DOHH2 (cell line): ENCODE measurements around the gene DUSP10.
A peak's percentile ranks its signal among the peaks of the same experiment; 100 is the strongest.

ENCODE experiments used
- H3F3A ChIP-seq: fragments of 200-600 bp; sonication (generic), shearing (Covaris generic); 2 replicates; pipeline ENCODE4 v1.6.0; 2016; ENCODE audit warnings: antibody characterized with exemption, mild to moderate bottlenecking; ENCODE audit not compliant: control insufficient read depth, insufficient read depth
- H3K27ac ChIP-seq: fragments of 200-600 bp; sonication (generic); 2 replicates; pipeline ENCODE4 v1.5.1; 2014; ENCODE audit warnings: low read depth, mild to moderate bottlenecking, low read length, moderate library complexity
- H3K27me3 ChIP-seq: fragments of 200-600 bp; sonication (generic); 2 replicates; pipeline ENCODE4 v1.6.1; 2014; ENCODE audit warnings: mild to moderate bottlenecking, low read length, mixed read lengths; ENCODE audit not compliant: control insufficient read depth
- H3K36me3 ChIP-seq: fragments of 200-600 bp; sonication (generic); 2 replicates; pipeline ENCODE4 v1.6.1; 2014; ENCODE audit warnings: mild to moderate bottlenecking, low read length, moderate library complexity, mixed read lengths; ENCODE audit not compliant: control insufficient read depth
- H3K4me1 ChIP-seq: fragments of 200-600 bp; sonication (generic); 2 replicates; pipeline ENCODE4 v1.6.1; 2014; ENCODE audit warnings: mild to moderate bottlenecking, low read length, mixed read lengths; ENCODE audit not compliant: control insufficient read depth
- H3K4me2 ChIP-seq: fragments of 200-600 bp; sonication (generic); 2 replicates; pipeline ENCODE4 v1.6.0; 2014; ENCODE audit warnings: mild to moderate bottlenecking, low read length, moderate library complexity
- H3K4me3 ChIP-seq: fragments of 200-600 bp; sonication (generic); 2 replicates; pipeline ENCODE4 v1.5.1; 2014; ENCODE audit warnings: mild to moderate bottlenecking, low read length, mixed read lengths
- H3K79me2 ChIP-seq: fragments of 200-600 bp; sonication (generic); 2 replicates; pipeline ENCODE4 v1.6.1; 2014; ENCODE audit warnings: mild to moderate bottlenecking, low read length, mixed read lengths; ENCODE audit not compliant: control insufficient read depth
- H3K9me2 ChIP-seq: fragments of 200-600 bp; sonication (generic); replicated peaks from 2 replicates; pipeline ENCODE4 v1.6.1; 2014; ENCODE audit warnings: mild to moderate bottlenecking, low read length, mixed read lengths; ENCODE audit not compliant: control insufficient read depth
- H3K9me3 ChIP-seq: fragments of 200-600 bp; sonication (generic); 2 replicates; pipeline ENCODE4 v1.6.1; 2014; ENCODE audit warnings: antibody characterized with exemption, low read length, mixed read lengths; ENCODE audit not compliant: control insufficient read depth, insufficient read depth
- H4K20me1 ChIP-seq: fragments of 200-600 bp; sonication (generic); 2 replicates; pipeline ENCODE4 v1.6.0; 2014; ENCODE audit warnings: low read depth, mild to moderate bottlenecking, antibody characterized with exemption, low read length, moderate library complexity; ENCODE audit not compliant: control insufficient read depth, insufficient read depth
- EZH2phosphoT487 ChIP-seq: fragments of 200-600 bp; sonication (generic); IDR thresholded peaks from 2 replicates; pipeline ENCODE4 v1.6.1; 2017; ENCODE audit warnings: borderline replicate concordance, mild to moderate bottlenecking, antibody characterized with exemption, low read length, moderate library complexity, mixed read lengths
- TF ChIP-seq, protein P1 (sequence below): fragments of 200-600 bp; sonication (generic); IDR thresholded peaks from one replicate; pipeline ENCODE4 v1.5.1; 2014; ENCODE audit warnings: antibody characterized with exemption, mild to moderate bottlenecking, low read depth, low read length; ENCODE audit not compliant: poor library complexity, severe bottlenecking

DUSP10 gene

DNA sequence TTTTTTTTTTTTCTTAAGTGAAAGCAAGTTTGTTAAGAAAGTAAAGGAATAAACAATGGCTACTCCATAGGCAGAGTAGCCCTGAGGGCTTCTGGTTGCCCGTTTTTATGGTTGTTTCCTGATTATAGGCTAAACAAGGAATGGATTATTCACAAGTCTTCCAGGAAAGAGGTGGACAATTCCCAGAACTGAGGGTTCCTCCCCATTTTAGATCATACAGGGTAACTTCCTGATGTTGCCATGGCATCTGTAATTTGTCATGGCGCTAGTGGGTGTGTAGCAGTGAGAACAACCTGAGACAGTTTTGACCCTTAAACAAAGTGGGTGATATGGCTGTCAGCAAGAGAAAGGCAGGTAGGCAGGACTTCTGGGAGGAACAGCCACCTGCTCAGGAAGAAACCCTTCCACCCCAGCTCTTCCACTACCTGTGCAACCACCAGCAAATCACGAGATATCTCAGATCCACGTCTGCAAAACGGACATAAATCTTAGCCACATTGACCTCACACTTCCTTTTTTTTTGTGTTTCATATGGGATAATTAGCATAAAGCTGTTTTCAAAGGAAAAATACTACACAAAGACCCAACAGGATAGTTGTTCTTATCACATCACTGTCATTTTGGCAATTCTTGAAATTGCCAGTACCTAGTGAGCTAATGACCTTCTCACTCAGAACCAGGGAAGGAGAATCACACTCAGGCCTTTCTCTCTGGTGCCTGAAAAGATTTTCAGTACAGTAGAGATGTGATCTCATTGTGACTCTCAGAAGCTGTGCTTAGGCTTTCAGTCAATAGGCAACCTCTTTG is 34.8 kb upstream of the DUSP10 start:
- Histone ChIP-seq H3K27ac (peak overlapping the region; percentile 76), H3K9me2 (no peaks in the 10 kb centered on the region), H3K36me3 (no peaks in the 10 kb centered on the region), H3F3A (peaks cover 16% of the 10 kb centered on the region), H3K9me3 (no peaks in the 10 kb centered on the region), H3K4me3 (peak overlapping the region; percentile 48), H3K4me1 (peaks cover 36% of the 10 kb centered on the region), H3K4me2 (peak overlapping the region; percentile 65), H3K79me2 (no peaks in the 10 kb centered on the region), H3K27me3 (no peaks in the 10 kb centered on the region), H4K20me1 (no peaks in the 10 kb centered on the region)
- TF ChIP-seq, protein P1, sequence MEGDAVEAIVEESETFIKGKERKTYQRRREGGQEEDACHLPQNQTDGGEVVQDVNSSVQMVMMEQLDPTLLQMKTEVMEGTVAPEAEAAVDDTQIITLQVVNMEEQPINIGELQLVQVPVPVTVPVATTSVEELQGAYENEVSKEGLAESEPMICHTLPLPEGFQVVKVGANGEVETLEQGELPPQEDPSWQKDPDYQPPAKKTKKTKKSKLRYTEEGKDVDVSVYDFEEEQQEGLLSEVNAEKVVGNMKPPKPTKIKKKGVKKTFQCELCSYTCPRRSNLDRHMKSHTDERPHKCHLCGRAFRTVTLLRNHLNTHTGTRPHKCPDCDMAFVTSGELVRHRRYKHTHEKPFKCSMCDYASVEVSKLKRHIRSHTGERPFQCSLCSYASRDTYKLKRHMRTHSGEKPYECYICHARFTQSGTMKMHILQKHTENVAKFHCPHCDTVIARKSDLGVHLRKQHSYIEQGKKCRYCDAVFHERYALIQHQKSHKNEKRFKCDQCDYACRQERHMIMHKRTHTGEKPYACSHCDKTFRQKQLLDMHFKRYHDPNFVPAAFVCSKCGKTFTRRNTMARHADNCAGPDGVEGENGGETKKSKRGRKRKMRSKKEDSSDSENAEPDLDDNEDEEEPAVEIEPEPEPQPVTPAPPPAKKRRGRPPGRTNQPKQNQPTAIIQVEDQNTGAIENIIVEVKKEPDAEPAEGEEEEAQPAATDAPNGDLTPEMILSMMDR = no peak
- no peak for TF ChIP-seq EZH2phosphoT487

DNA sequence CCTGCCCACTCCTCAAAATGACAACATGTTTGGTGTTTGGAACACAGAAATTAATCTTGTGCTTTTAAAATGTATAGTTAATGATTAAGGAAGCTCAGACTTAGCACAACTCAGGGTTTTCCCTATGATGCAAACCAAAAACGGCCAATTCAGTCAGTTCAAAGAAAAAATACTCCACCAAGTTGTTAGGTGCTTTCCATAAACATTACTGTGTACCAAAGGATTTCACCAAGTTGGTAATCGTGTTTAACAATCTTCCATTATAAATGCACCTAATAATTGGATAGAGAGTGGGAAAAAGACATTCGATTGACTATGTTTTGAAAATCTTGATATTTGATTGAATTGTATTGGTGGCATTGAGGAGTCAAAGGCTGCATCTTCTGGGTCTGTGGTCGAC is 33.3 kb upstream of the DUSP10 start:
- Histone ChIP-seq H3K9me3 (no peaks in the 10 kb centered on the region), H3K4me3 (no peak overlapping the region), H3K36me3 (no peaks in the 10 kb centered on the region), H3K79me2 (no peaks in the 10 kb centered on the region), H3F3A (peaks cover 16% of the 10 kb centered on the region), H3K27ac (no peak overlapping the region), H3K9me2 (no peaks in the 10 kb centered on the region), H3K4me1 (peaks cover 36% of the 10 kb centered on the region), H3K27me3 (no peaks in the 10 kb centered on the region), H4K20me1 (no peaks in the 10 kb centered on the region), H3K4me2 (no peak overlapping the region)
- TF ChIP-seq EZH2phosphoT487 = no peak
- TF ChIP-seq, protein P1 = no peak

DNA sequence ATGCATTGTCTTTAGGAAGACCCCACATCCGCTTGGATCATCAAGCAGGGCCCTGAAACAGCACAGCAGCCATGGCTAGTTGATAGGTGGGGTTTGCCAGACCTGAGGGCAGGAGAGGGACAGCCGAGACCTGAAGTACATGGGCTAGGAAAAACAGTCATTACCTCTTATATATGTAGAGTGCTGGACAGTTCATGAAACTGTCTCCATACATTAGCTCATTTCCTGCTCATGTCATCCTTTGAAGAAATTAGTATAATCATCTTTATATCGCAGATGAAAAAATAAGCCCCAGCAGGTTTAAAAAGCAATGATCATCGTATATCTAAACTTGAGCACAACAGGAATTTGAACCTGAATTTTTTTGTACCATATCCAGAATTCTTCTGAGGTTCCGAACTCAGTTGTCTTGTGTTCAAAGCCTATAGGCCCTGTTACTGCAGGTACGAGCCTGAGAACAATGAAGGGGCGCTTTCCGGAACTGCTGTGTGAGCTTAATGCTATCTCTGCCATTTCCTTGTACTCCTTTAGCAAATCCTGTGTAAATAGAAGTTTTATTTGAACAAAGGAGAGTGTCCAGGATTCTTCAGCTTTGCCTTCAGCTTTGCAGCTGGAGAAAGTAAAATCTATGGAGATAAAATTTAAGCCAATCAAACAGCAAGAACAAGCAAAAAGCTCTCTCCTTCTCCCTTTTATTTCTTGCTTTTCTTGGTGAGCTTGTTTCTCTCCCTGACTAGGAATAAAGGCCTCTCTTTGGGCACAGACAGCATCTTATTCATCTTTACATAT is 32.4 kb upstream of the DUSP10 start:
- Histone ChIP-seq H3F3A (peaks cover 16% of the 10 kb centered on the region), H3K4me1 (peaks cover 33% of the 10 kb centered on the region), H3K9me2 (no peaks in the 10 kb centered on the region), H3K9me3 (no peaks in the 10 kb centered on the region), H3K79me2 (no peaks in the 10 kb centered on the region), H3K27ac (no peak overlapping the region), H4K20me1 (no peaks in the 10 kb centered on the region), H3K27me3 (no peaks in the 10 kb centered on the region), H3K4me2 (no peak overlapping the region), H3K4me3 (no peak overlapping the region), H3K36me3 (no peaks in the 10 kb centered on the region)
- TF ChIP-seq EZH2phosphoT487 = no peak

GRCh38 chr1:221773383-221773782 is 31.5 kb upstream of the DUSP10 start:
- no peak overlapping the region for H3K4me2 ChIP-seq
- H4K20me1 ChIP-seq = no peaks in the 10 kb centered on the region
- TF ChIP-seq, protein P1 = no peak
- no peak for TF ChIP-seq EZH2phosphoT487
- H3K4me3 ChIP-seq = no peak overlapping the region
- no peaks in the 10 kb centered on the region for H3K9me3 ChIP-seq
- H3K9me2 ChIP-seq = no peaks in the 10 kb centered on the region
- H3K27me3 ChIP-seq = no peaks in the 10 kb centered on the region
- H3K27ac ChIP-seq = no peak overlapping the region
- H3F3A ChIP-seq = peaks cover 16% of the 10 kb centered on the region
- no peaks in the 10 kb centered on the region for H3K79me2 ChIP-seq
- H3K36me3 ChIP-seq = no peaks in the 10 kb centered on the region
- peaks cover 24% of the 10 kb centered on the region for H3K4me1 ChIP-seq
